ENCODE measurements around the gene COL8A1. TPM values are rescaled to one million over a fixed set of nuclear protein-coding genes. Genes with fewer than 3 reads are reported as not detected.

COL8A1 gene
- total and polyA plus RNA-seq, 9 of the 15 experiments (the other 6 are each of a cell fraction or from before 2014, with no cell fraction given) = 0.07 TPM; not detected in 8

GRCh38 chr3:99686955-99687612, 48.7 kb downstream of the COL8A1 start (continued):
- TF ChIP-seq REST (IDR thresholded peaks at IDR 0.05; ENCODE audit: borderline replicate concordance) (0 out of 2 replicates have a peak, but pooled peaks have one; percentile 29), REST (CRISPR knock-in tag; IDR thresholded peaks at IDR 0.05; ENCODE audit: low read depth) (no peak), NKRF (IDR thresholded peaks at IDR 0.05; ENCODE audit: borderline replicate concordance) (no peak), SRSF7 (optimal IDR thresholded peaks at IDR 0.05; ENCODE audit: low read depth, low read length) (no peak)
